CD4-positive, alpha-beta T cell (primary cell): ENCODE measurements around the gene ANO2. TPM values are rescaled to one million over a fixed set of nuclear protein-coding genes. Genes with fewer than 3 reads are reported as not detected.

Experiments
- ATAC-seq: fragments of 200-7000 bp; cut with Tn5 transposase; one replicate; pipeline ENCODE4 v1.10.0; 2022; ENCODE audit warnings: mild to moderate bottlenecking; ENCODE audit not compliant: poor library complexity
- CTCF ChIA-PET: fragments of 350-600 bp; sonication (Branson Sonifier 250); formaldehyde crosslinking; loops from one replicate; lab custom pipeline; 2021; ENCODE audit warnings: antibody characterized with exemption, inconsistent platforms; lab: Charles Lee
- POLR2A ChIA-PET: fragments of 350-600 bp; sonication (Branson Sonifier 250); formaldehyde crosslinking; loops from one replicate; lab custom pipeline; 2021; ENCODE audit warnings: antibody characterized with exemption, inconsistent platforms; lab: Charles Lee
- DNase-seq, 14 experiments: peaks; one replicate each; pipeline ENCODE4 v3.0.0-alpha.2; 2013 to 2020; ENCODE audit warnings: mixed read lengths in 2 of 14
- H3K27ac ChIP-seq, 2 donors: one replicate each; pipeline versions ENCODE4 v1.5.1 to v1.7.0; 2013; ENCODE audit warnings: low read length in 2 of 2, low read depth in 1 of 2, mild to moderate bottlenecking in 1 of 2
- H3K27me3 ChIP-seq, 2 experiments: 1 replicate in 1 of 2; 2 replicates in 1 of 2; pipeline versions ENCODE4 v1.6.1 to v1.7.0; 2013; ENCODE audit warnings: low read length in 2 of 2, control low read depth in 1 of 2, mild to moderate bottlenecking in 1 of 2, moderate library complexity in 1 of 2; ENCODE audit not compliant: insufficient read depth in 2 of 2, control insufficient read depth in 1 of 2
- H3K36me3 ChIP-seq: one replicate; pipeline ENCODE4 v1.6.1; 2013; ENCODE audit warnings: low read length, control low read depth; ENCODE audit not compliant: insufficient read depth
- H3K4me1 ChIP-seq: one replicate; pipeline ENCODE4 v1.6.1; 2013; ENCODE audit warnings: low read length, control low read depth; ENCODE audit not compliant: insufficient read depth
- H3K4me3 ChIP-seq: one replicate; pipeline ENCODE4 v1.5.1; 2013; ENCODE audit warnings: mild to moderate bottlenecking, low read length, moderate library complexity
- H3K9me3 ChIP-seq, 2 experiments: 1 replicate in 1 of 2; 2 replicates in 1 of 2; pipeline versions ENCODE4 v1.6.1 to v1.7.0; 2013; ENCODE audit warnings: low read length in 2 of 2, mild to moderate bottlenecking in 2 of 2, control low read depth in 1 of 2, moderate library complexity in 1 of 2; ENCODE audit not compliant: control insufficient read depth in 1 of 2, insufficient read depth in 1 of 2
- H3K27ac Mint-ChIP-seq: one replicate; pipeline ENCODE4 v1.8.0; 2020; ENCODE audit warnings: mixed read lengths
- H3K27me3 Mint-ChIP-seq: one replicate; pipeline ENCODE4 v1.8.0; 2021; ENCODE audit warnings: mixed read lengths
- H3K36me3 Mint-ChIP-seq: one replicate; pipeline ENCODE4 v1.8.0; 2021; ENCODE audit warnings: low read depth, mixed read lengths
- H3K4me1 Mint-ChIP-seq: one replicate; pipeline ENCODE4 v1.8.0; 2021; ENCODE audit warnings: low read depth, mixed read lengths
- H3K4me3 Mint-ChIP-seq: one replicate; pipeline ENCODE4 v1.8.0; 2020; ENCODE audit warnings: mild to moderate bottlenecking, mixed read lengths
- H3K9me3 Mint-ChIP-seq: one replicate; pipeline ENCODE4 v1.8.0; 2020; ENCODE audit warnings: mixed read lengths
- CTCF ChIP-seq: fragments of 200-600 bp; IDR thresholded peaks from one replicate; pipeline ENCODE4 v1.8.0; 2022; ENCODE audit warnings: antibody characterized with exemption, mild to moderate bottlenecking
- intact Hi-C, 2 experiments: fragments of 100-400 bp; cut with DNase I in 1 of 2; cut with micrococcal nuclease in 1 of 2; formaldehyde crosslinking; loops; one replicate each; pipeline versions ENCODE4 v1.15.1 to v1.9.0; 2023 to 2025; cut with DNase I, micrococcal nuclease
- total RNA-seq, 174 experiments: library from RNA in 2 of 174; stranded (reverse) in 2 of 174; gene quantifications; one replicate each; pipeline ENCODE4 v1.2.3 and lab custom pipeline; 2021 to 2026

The ANO2 gene
- total RNA-seq, 2 experiments from 2014 or later, result not detected

DNA sequence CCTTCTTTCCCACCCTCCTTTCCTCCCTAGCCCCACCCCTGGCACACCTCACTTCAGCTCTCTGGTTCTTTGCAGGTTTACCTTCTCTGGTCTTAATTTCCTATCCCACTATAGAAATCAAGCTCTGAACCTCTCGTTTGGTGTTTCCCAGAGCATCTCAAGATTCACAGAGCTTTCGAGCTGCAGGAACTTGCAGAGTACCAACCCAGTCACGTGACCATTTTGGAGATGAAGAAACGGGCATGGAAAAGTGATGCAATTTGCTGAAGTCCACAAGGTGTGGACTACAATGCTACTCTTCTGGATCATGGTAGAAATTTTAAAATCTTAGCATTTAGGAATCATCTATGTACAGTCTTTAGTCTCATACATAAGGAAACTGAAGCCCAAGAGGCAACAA, 307.4 kb downstream of the ANO2 start:
- H3K4me3 ChIP-seq, result no peak overlapping the region
- Mint-ChIP-seq H3K9me3 (no peaks in the 10 kb centered on the region), H3K36me3 (no peaks in the 10 kb centered on the region), H3K4me1 (no peaks in the 10 kb centered on the region), H3K27ac (no peak overlapping the region), H3K27me3 (peaks cover 8% of the 10 kb centered on the region), H3K4me3 (no peak overlapping the region)
- intact Hi-C loops, result no loop called here
- no peak for TF ChIP-seq CTCF
- no peaks in the 10 kb centered on the region for H3K4me1 ChIP-seq
- no peaks in the 10 kb centered on the region for H3K36me3 ChIP-seq
- ATAC-seq, result no peak
- ChIA-PET POLR2A (no interaction called here), CTCF (no interaction called here)
- no peak overlapping the region for H3K27ac ChIP-seq
- H3K27me3 ChIP-seq, result no peaks in the 10 kb centered on the region
- no peaks in the 10 kb centered on the region for H3K9me3 ChIP-seq
- no peak for DNase-seq

DNA sequence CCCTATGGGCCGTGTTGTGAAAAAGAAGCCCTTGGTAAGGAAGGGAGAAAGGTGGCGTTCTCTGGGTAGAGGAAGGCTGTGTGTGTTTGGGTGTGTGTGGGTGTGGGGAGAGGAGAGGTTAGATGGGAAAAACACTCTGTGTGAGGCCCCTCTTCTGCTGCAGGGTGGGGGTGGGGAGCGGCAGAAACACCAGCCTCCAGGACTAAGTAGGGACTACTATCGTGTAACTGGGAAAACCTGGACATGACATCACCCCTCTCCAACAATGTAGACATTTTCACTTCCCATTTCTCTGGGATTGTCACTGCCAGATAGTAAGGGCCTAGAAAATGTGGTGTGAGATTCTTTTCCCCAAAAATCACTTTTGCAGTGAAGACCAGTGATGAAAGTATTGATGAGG, 308.2 kb downstream of the ANO2 start:
- H3K27ac ChIP-seq, result no peak overlapping the region
- no peaks in the 10 kb centered on the region for H3K4me1 ChIP-seq
- no peaks in the 10 kb centered on the region for H3K9me3 ChIP-seq
- H3K27me3 ChIP-seq, result no peaks in the 10 kb centered on the region
- Mint-ChIP-seq H3K4me3 (no peak overlapping the region), H3K4me1 (no peaks in the 10 kb centered on the region), H3K27ac (no peak overlapping the region), H3K36me3 (no peaks in the 10 kb centered on the region), H3K27me3 (peaks cover 8% of the 10 kb centered on the region), H3K9me3 (no peaks in the 10 kb centered on the region)
- H3K4me3 ChIP-seq, result no peak overlapping the region
- ATAC-seq (no peak), DNase-seq (no peak)
- ChIA-PET CTCF (no interaction called here), POLR2A (no interaction called here)
- TF ChIP-seq CTCF, result no peak
- intact Hi-C loops, result no loop called here
- H3K36me3 ChIP-seq, result no peaks in the 10 kb centered on the region

- Mint-ChIP-seq H3K4me3 (no peak overlapping the region), H3K4me1 (no peaks in the 10 kb centered on the region), H3K36me3 (no peaks in the 10 kb centered on the region), H3K27ac (no peak overlapping the region), H3K9me3 (no peaks in the 10 kb centered on the region), H3K27me3 (no peaks in the 10 kb centered on the region)
- Histone ChIP-seq H3K27ac (no peak overlapping the region), H3K4me3 (no peak overlapping the region), H3K4me1 (no peaks in the 10 kb centered on the region), H3K36me3 (no peaks in the 10 kb centered on the region), H3K27me3 (no peaks in the 10 kb centered on the region), H3K9me3 (peaks cover 0 to 3% of the 10 kb centered on the region in 2 experiments)
- intact Hi-C loops, result no loop called here
- no peak for ATAC-seq
- no peak for TF ChIP-seq CTCF
- CTCF ChIA-PET, result no interaction called here
- POLR2A ChIA-PET, result no interaction called here
- no peak for DNase-seq
Measured at GRCh38 chr12:5633106-5633505, 312.0 kb downstream of the ANO2 start.
